GM18858 (cell line): ENCODE results near the gene GHSR.

Experiments used
- ATAC-seq: cut with Tn5 transposase; IDR thresholded peaks from one replicate; pipeline ENCODE4 v1.9.1; 2021; ENCODE audit not compliant: unreplicated experiment

Gene GHSR

DNA sequence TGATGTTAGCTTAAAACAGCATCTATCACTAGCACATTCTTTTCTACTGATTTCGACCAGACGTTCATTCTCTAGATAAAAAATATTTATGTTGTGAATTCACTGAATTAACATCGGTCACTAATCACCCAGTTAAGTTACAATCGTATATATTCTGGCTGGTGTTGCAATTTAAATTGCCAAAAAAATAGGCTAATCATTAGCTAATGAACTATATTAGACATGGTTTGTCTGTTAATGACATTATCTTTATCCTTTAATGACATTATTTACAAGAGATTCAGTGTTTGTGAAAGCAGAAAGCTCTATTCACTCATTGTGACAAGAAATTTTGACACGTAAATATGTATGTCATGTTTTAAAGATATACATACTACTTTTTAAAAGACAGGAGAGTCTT, 6.7 kb downstream of the GHSR start:
- no peak for ATAC-seq

DNA sequence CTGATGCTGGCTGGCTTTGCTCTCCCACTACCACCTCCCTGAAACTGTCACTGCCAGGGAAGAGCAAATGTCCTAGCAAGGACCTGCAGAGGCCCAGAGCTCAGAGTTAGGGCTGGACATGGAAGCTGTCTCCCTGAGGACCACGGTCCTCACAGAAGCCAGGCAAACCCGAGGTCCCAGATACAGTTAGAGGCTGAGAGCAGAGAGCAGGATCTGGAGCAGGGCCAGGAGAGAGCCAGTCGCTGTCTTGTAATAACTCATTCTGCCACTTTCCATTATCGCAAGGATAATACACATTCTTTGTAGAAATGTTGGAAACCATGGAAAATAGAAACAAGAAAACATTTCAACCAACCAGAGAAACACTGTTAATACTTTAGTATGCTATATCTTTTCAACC, 10.1 kb downstream of the GHSR start:
- no peak for ATAC-seq

DNA sequence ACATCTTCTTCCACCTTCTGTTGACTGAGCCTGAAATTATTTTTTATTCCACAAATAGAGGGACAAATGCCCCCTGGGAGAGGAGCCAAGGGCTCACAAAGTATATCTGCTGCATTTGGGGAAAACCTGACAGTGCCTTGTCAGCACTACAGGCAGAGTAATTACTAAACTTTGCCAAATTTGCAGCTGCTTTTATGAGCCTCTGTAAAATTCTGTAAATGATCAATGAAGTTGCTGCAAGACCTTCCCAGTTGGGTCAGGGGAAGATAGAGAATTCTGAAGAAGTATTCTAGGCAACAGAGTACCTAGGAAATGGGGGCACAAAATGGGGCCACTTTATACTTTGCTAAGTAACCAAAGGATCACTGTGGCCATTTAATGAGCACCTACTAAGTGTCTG, 10.5 kb downstream of the GHSR start:
- ATAC-seq = no peak

DNA sequence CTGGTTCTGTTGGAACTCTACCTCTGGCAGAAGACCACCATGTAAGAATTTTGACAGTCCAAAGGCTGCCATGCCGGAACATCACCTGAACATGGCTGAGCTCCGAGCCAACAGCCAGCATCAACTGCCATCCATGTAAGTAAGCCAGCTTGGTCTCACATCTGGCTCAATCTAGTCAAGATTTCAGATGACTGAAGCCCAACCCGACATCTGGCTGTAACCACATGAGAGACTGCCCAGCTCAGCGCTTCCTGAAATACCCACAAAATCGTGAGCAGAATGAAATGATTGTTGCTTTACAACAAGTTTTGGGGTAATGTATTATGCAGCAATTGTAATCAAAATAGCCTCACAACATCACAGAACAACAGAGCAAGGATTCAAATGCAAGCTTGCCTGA, 32.9 kb downstream of the GHSR start:
- ATAC-seq = no peak

DNA sequence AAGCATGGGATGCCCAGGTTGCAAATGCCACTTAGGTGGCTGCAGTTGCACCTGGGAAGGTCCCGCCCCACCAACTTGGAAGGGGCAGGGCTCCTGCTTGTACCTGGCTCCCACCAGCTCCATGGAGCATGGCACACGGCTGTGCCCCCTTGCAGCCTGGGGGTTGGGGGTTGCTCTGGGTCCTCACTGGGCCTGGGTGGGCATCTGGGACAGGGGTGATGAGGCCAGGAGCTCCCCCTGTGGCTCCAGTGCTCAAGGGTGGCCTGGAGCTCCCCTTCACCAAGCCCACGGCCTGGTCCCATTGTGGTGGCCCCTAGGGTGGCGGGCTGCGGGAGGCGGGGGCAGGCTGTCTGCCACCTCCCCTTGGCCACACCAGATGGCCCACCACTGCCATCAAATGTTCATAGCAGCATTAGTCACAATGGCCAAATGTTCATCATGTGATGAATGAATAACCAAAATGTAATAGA, 36.7 kb downstream of the GHSR start:
- no peak for ATAC-seq

DNA sequence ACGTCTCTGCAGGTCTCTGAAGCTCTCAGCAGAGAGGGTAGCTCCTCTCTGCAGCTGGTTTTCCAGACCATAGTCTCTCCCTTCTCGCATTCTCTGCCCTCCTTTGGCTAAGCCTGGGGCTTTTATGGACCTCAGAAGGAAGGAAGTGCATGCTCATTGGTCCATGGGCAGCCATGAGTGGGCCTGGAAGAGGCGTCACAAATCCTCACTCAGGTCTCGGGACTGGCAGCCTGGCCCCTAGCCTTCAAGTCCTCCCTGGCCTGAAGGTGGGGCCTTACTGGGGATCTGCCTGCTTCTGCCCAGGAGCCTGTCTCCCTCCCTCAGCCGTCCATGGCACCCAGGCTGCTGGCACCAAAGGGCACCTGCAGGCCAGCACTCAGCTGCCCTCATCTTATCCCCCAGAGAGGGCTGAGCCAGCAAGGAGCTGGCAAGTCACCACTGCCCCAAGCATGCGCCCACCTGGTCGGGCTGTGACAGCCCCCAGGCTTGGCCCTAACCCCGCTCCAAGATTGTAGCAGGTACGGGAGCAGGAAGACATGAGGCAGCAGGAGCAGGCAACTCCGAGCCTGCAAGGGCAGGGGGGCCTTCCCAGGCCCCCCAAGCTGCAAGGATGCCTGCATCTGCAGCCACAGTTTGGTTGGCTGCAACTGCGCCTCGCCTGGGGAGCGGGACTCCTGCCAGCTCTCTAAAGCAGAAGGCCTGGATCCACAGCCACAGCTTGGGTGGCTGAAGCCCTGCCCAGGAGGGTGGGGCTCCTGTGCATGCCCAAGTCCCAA, 37.4 kb downstream of the GHSR start:
- ATAC-seq = no peak

DNA sequence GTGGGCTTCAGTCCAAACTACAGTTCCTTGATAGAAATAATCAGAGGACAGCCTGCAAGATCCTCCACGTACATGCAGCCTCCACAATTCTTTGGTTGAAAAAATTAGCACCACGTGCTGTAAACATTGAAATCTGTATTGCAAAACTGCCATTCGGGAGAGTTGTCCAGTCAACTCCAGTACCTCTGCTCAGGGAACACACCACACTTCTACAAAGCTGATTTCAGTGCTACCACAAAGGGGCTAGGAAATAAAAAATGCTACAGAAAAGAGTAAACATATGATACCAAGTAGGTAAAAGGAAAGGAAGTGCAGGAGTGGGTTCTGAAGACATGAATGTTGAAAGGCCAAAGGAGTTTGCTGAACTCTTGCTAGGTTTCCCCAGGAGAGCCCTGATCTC, 40.4 kb downstream of the GHSR start:
- ATAC-seq = no peak

DNA sequence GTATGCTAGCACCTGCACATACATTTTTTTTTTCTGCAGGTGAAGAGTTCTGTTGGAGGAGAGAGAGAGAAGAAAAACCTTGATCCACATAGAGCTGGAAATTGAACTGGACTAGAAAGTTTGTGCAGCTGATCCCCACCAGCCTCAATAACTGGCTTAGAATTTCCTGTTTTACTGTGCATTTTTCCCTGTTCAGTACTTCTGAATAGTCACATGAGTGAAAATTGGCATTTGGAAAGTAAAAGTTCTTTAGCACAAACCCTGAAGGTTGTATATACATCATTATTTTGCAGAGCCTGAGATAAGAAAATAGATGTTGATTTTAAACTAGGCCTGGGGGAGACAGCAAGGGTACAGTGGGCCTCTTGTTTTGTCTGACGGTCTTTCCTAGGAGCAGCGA, 42.3 kb downstream of the GHSR start:
- ATAC-seq = no peak

DNA sequence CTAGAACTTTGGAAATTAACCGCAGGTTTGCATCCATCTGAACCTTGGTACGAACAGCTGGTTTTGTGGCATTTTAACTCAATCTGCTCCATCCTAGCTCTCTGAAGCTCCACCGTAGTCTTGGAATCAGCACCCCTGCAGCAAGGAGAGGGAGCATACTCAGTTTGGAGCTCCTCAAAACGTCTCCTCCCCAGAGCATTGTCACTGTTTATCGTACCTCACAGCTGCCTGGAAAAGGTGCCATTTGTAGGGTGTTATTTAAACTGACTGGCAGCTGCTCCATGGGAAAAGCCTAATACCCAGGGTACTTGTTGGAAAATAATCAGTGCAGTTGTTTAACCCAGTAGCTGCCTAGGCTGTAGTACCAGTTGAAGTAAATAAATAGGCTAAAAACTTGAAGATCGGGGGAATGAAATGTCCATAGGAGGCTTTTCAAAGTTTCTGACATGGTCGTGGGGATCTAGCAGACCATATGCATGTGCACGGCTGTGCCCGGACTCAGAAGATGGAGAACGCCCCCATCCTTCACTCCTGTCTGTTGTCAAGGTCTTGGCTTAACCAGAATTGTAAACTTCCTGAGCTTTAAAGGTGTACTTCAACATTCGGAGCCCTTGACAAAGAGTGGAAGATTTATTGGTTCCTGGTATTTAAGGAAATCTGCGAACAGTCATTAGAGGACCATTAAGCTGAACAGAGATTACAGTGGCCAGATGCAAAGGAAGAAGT, 43.9 kb downstream of the GHSR start:
- no peak for ATAC-seq

DNA sequence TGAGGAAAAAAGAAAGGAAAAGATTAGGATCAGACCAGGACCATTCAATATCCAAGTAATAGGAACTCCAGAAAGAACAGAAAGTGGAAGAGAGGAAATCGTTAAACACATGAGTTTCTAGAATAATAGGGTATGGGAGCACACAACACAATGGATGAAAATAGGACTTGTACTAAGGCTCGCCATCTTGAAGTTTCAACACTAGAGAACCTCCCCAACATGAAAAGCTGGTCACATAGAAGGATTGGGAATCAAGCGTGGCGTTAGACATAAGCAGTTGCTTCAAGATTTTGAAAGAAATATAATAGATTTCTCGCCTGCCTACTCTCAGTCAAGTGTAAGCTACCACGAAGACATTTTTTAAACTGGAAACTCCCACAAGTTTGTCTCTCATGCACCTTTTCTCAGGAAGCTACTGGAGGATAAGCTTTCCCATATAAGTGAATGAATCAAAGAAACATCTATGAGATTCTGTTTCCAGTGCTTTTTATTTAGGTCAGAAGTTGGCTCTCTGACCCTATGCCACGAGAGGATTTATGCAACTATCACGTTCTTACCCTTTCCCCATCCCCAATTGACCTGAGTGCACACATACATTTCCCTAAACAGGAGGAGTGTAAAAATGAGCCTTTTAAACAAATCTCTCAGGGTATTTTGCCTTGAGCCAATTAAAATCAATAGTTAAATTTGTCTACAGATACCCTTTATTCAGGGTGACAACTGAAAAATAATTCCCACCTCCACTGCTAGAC, 45.2 kb downstream of the GHSR start:
- ATAC-seq = no peak

DNA sequence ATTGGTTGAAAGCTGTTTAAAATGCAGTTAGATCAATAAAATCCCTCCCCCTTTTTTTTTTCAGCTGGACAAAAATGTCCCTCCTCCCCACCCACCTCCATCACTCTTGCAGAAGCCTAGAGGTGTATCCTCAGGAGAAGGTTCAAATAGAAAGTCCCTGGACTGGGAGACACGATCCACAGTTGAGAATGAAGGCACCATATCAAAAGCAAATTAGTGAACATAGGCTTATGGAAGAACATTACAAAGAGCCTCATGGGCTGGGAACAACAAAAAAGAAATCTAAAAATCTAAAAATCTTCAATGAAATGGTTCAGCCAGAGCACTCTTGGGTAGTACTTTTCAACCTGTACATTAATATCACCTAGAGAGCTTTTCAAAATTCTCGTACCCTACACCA, 46.2 kb downstream of the GHSR start:
- ATAC-seq = no peak

DNA sequence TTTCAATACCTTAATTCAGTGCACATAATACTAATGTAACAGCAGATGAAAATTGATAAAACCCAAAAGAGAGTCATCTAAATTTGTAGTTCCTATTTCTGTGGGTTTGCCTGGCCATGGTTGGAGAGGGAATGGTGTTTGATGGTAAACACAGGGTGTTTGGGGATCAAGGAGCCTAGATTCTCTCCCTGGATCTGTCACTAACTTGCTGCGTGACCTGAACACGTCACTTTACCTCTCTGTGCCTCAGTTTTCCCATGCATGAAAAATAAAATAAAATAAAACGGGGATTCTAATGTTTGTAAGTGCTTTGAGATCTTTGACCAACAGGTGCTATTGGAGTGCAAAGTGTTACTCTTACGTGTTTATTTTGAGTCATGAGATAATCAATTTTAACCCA, 49.8 kb downstream of the GHSR start:
- no peak for ATAC-seq

DNA sequence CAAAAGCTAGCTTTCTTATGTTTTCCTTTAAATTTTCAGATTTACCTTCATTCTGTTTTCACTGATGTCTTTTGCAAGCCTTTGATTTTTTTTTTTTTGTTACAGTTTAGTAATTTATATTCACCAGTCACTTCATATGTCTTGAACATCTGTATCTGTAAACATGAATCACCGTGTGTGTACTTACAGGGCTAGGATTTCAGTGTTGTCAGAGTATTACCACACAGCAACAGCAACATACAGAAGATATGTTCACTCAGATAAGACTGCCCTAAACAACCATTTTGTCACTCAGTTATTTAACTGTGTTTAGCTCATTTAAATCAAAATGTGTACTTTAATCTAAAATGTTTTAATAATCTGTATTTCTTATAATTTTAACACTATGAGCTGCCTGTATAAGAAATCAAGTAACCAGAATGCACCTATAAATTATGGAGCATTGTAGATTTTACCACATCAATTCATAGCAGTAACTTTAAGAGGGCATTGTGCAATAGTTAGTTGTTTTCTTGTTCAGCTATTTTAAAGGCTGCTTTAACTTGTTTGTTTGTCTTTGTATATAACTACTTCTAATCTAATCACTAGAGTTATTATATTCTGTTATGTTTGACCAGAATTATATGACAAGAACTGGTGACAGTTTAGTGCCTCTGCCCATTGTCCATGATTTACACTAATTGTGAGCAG, 50.4 kb downstream of the GHSR start:
- ATAC-seq = no peak

DNA sequence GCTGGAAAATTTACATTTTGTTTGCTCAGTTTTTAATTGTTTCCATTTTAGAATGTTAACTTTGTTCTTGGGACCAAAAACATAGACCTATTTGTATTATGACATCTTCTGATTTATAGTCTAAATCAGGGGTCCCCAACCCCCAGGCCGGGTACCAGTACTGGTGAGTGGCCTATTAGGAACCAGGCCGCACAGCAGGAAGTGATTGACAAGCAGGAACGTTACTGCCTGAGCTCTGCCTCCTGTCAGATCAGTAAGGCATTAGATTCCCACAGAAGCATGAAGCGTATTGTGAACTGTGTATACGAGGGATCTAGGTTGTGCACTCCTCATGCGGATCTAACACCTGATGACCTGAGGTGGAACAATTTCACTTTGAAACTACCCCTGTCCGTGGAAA, 51.9 kb downstream of the GHSR start:
- no peak for ATAC-seq

DNA sequence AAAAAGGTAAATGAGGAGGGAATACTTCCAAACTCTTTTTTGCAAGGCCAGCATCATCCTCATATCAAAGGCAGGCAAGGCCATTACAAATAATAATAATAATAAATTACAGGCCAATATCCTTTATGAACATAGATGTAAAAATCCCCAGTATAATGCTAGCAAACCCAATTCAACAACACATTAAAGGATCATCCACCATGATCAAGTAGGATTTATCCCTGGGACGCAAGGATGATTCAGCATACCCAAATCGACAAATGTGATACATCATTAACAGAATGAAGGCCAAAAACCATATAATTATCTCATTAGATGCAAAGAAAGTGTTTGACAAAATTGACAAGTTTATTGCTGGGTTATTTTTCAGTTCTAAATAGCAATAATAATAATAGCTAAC, 53.6 kb downstream of the GHSR start:
- no peak for ATAC-seq
